ENCODE measurements around the gene SPON1.
A peak's percentile ranks its signal among the peaks of the same experiment; 100 is the strongest.
"Not testable (repeated sequence)": the region's sequence is repeated elsewhere in the genome, so short reads cannot be mapped to it uniquely, and the experiment has no call there.

Gene SPON1

DNA sequence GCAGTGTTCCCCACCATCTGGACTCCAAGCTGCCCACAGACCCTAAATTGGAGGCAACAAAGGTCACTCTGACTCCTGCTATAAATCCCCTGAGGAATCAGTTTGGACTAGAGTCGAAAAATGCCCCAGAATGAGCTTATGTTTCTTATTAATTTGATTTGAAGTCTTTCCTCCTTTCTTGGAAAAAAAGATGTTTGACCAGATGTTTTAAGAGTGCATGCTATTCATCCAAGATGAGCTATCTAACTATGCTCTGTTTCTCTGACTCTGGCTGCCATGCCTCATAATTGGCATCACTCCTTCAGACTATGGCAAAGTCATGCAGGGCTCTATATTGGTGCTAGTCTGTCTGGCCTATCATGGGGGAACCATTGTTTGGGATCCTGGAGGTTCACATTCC is 174.0 kb downstream of the SPON1 start:
- no peak for DNase-seq

DNA sequence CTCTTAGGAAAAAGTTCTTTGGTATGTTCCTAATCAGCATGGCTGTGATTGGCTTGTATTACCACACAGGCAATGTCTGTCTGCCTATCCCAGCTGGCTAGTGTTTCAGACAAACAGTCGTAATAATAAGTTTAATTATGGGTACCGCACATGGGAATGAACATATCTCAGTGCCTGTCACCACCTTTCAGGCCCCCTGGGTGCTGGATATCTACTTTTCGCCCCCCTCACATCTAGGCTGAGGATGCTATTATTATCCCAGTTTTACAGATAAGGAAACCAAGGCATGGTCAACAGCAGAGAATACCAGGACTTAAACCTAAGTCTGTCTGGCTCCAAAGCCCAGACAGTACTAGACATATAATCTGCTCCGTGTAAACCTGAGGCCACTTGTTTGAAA is 174.8 kb downstream of the SPON1 start:
- no peak for DNase-seq

DNA sequence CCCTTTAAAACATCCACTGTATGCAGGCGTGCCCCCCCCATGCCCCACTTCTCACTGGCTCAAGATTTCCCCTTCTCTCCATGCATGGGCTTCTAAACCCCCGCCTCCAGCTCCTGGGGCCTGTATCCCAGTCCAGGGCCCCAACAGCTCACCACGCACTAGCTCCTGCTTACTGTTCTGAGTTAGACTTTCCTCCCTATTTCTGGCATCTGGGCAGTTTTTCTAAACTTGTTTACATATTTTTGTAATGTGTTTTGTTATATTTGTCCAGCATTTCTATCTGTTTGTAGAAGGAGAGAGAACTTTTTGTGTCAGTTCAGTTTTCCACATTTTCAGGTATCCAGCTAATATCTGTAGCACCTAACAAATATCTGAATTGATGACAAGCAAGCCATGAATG is 178.5 kb downstream of the SPON1 start:
- no peak for DNase-seq

DNA sequence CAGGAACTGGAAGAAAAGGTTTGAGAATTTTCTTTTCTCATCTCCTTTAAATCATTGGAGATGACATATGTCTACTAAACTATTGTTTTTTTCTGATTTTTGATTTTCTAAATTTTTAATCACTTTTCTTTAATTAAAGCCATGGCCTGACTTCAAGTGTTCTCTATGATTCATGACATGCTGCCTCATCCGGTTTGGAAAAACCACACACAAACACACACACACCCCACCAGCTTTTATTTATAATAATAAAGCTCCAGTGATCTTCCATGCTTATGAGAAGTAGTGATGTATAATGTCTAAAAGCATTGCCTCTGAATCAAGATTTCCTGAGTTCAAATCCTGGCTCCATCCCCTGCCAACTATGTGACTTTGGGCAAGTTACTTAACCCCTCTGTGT is 179.2 kb downstream of the SPON1 start:
- DNase-seq, result no peak

DNA sequence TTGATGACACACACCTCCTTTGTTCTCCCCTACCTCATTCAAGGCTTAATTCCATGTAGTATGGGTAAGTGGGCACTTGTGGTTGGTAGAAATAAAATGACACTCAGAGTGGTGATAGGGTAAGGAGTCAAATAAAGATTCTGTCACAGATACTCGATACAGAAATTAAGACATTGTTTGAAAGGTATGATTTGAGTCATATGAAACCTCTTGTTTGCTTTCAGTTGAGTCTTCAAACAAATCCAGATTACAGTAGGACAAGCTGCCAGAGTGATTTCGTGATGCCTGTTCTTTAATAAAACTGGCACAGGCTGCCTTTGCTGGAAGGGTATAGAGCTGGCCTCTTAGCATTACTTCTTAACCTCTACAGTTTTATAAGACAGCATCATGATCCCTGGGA is 182.4 kb downstream of the SPON1 start:
- peak; percentile 43 for DNase-seq

DNA sequence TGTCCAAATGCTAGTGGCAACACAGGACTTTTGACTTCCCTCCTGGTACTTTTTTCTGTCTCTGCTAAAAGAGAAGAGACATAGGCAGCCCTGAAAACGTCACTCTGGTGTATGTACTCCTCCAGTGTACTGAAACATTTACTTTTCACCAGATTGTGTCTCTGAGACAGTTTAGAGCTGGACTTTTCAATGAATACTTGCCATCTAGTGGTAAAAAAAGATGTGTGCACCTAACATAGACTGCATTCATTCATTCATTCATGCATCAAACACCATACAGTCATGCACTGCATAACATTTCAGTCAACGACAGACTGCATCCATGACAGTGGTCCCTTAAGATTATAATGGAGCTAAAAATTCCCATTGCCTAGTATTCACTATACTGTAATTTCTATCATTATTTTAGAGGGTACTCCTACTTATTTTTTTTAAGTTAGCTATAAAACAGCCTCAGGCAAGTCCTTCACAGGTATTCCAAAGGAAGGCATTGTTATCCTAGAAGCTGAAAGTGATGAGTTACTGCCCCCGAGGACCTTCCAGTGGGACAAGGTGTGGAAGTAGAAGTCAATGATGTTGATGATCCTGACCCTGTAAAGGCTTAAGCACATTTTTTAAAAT is 186.2 kb downstream of the SPON1 start:
- peak; percentile 41 for DNase-seq

DNA sequence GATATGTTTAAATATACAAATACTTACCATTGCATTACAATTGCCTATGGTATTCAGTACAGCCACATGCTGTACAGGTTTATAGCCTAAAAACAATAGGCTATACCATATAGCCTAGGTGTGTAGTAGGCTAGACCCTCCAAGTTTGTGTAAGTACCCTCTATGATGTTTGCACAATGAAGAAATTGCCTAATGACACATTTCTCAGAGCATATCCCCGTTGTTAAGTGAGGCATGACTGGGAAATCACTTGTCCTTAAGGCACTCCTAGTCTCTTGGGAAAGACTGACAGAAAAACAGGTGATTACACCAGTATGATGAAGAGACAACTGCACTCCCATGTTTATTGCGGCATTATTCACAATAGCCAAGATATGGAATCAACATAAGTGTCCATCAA is 187.2 kb downstream of the SPON1 start:
- DNase-seq, result no peak

DNA sequence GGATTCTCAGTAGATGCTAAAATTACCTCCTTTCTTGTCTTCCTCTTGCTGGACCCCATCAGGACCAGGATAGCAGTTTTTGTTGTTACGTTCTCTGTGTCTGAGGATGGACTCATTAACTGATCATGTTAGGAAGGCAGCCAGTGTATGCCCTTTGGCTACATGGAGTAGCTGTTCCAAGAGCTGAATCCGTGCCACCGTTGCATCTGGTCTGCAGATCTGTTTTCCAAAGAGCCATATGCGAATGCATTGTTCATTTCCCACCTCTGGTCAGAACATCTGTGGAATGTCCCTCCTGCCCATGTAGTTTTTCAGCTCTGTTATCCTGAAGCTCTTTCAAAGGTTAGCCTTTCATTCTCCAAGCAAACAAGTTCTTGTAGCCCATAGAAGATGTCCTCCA is 188.4 kb downstream of the SPON1 start:
- no peak for DNase-seq

DNA sequence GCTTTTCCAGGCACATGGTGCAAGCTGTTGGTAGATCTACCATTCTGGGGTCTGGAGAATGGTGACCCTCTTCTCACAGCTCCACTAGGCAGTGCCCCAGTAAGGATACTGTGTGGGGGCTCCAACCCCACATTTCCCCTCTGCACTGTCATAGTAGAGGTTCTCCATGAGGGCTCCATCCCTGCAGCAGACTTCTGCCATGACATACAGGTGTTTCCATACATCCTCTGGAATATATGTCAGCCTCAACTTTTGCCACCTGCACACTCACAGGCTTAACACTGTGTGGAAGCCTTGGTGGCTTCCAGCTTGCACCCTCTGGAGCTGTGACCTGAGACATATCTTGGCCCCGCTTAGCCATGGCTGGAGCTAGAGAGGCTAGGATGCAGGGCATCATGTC is 191.6 kb downstream of the SPON1 start:
- DNase-seq, result not testable (repeated sequence)

DNA sequence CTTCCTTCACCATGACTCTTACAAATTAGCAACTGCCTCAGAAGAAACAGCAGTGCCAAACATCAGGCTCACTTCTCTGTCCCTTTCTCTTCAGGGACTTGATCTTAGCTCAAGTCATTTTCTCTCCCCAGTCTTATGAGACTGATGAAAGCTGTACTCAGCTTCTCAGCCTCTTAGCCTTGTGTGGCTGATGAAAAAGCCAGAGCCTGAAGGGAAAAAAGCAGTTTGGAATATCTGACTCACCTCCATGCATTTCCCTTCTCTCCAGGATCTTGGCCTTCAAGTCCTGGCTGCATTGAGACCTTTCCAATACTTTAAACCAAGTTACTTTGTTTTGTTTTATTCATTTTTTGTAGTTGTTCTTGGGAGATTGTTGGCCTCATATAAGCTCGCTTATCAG is 195.9 kb downstream of the SPON1 start:
- no peak for DNase-seq

DNA sequence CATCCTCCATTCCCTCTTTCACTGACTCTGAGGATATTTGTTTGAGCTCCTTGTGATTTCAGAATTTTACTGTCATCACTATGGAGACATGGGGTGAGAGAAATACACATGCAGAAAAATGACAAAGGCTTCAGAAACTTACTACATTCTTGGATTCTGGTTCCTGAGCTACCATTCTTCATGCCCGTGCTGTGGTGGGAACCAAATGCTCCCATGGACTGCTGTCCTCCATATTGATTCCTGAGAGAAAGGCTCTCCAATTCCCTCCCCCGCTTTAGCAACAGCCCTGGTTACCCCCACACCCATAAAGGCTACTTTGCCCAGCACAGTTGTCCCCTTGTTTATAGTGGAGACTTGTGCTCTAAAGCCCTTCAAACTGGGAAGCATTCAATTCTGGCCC is 201.1 kb downstream of the SPON1 start:
- no peak for DNase-seq

DNA sequence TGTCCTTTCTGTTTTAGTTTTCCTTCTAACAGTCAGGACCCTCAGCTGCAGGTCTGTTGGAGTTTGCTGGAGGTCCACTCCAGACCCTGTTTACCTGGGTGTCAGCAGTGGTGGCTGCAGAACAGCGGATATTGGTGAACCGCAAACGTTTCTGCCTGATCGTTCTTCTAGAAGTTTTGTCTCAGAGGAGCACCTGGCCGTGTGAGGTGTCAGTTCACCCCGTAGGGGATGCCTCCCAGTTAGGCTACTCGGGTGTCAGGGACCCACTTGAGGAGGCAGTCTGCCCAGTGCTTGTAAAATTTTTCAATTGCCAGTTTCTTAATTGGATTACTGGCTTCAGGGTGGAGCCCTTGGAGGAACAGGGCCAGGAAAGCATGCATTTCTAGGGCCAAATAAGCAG is 211.2 kb downstream of the SPON1 start:
- not testable (repeated sequence) for DNase-seq

DNA sequence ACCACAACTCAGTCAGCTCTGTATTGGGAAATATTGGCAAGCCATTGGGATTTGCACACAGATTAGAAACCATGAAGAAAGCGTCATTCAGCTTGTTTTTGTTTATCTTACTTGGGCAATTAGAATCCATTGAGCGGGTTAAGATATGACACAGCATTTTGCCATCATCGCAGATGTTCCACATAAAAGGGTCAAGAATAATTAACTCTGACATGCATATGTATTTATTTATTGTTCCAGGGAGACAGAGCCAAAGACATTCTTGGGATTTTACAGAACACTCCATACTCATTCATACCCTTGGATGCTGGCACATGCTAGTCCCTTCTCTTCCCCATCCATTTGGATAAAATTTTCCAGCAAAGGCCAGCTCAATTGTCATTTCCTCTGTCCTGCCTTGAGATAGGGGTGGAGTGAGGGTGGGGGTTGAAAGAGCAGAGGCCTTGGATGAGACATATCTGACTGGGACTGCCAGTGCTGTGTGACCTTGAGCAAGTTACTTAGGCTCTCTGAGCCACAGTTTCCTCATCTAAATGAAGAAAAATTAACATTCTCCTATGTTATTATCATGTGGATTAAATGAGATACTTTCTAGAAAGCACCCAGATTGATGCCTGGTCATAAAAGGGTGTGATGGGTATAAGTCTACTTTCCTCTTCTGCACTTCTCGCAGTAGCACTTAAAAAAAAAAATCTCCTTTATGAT is 216.7 kb downstream of the SPON1 start:
- no peak for DNase-seq

DNA sequence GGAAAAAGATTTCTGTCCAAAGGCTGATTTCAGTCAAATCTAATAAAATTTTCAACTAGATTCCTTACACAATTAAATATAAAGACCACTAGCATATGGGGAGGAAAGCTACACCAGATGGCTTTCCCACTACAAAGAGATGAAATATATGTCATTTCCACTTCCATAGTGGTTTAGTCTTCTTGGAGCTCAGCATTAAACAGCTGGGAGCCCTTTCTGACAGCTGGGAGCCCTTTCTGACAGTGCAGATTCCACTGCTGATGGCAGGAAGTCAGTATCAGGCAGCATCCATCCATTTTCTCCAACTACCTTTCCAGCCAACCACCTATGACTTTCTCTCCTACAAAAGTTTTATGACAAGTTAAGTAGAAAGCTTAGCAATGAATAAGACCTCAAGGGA is 218.6 kb downstream of the SPON1 start:
- no peak for DNase-seq

DNA sequence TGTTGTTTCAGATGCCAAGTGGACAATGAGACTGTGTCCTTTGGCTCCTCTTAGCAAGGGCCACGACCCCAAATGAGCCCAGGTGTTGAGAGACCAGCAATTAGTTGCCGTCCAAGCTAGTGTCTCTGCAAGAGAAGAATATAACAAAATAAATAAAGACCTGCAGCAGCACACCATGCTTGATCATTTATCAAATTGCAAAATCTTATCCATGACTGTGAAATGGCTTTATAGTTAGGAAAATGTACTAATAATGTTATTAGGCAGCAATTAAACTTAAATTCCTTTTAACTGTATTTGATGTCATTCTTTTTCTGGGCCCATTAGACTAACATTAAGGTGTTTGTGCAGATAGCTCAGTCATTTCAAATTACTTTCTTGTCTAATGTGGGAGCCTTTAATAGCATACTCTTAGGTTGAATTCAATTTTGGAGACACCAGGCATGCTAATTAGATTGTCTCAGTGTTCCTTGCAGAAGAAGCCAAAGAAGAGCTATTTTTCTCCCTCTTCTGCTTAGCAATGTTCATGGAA is 220.4 kb downstream of the SPON1 start:
- no peak for DNase-seq

DNA sequence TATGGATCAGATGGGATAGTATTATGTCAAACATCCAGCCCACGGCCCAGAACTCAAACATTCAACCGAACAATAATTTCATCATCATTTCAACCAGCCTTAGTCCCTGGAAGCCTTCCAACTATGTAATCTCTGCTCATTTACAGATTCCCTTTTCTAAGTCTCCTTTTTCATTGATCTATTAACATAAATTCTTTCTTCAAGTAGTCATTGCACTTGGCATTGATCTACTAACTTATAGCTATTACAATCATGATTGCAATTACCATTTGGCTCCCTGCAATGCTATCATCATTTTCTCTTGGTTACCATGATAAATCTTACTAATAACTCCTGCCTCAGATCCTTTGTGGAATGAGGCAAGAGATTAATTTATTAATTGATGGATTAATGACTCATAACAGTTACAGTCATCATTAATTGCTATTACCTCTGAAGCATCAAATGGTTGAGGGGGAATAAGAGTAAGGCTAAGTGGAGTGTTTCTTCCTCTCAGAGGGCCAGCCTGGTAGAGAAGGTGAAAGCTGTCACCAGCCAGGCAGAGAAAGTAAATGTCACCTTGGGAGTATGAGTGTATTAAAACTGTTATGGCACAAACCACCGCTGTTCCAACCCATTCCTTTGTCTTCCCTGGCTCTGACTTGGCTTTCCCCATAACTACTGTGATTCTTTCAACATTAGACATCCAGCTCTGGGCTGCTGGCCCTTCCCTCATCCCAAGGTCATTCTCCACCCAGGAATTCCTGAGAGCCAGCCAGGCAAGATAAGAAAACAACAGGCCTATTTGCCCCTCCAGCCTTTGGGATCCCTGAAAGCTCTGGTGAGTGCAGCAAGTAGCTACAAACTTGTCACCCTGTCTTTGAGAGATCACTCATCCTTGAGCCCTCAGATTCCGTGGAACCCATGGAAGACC is 221.8 kb downstream of the SPON1 start:
- no peak for DNase-seq

DNA sequence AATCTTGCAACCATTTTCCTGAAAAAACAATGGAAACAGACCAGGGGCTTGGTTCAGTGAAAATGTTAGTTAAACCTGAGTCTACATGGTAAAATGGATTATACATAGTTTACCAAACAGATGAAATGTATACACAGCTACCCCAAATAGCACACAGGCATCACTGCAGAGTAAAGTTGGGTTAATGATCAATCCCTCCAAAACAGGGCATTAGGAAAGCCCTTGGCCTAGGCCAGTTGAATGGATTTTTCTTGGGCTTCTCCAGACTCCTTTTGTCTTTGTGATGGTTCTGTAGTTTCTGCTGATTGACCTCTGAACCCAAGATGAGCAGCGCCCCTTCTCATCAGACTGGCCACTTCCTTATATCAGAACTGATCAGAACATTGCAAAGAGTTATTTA is 222.9 kb downstream of the SPON1 start:
- no peak for DNase-seq

DNA sequence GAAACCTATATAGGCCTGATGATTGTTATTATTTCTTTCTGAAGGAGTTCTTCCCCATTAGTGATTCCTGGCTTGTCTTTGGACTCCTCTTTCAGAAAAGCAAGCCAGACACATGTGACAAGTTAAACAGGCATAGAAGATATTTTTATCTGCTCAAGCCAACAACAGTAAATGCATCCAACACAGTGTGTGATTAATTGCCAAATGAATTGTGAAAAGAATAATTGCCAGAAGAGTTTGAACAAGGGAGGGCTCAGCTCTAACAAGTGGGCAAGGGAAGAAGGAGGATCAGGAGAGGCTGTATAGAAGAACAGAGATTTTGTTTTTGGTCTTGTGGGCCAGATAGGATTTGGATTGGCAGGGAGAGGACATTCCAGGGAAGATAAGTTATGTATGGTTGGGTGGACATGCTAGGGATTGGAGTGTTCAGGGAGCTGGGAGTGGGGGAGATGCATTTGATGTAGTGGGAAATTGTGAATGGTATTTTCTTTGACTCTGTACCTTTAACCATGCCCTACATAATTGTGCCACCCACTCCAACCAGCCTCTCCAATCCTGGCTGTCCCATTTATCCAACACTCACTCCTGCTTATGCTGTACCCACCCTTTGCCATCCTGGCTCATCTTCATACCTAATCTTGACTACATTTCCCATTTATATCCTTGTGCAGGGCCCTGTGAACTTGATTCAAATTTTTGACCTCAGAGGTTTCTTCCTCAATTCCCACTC is 223.7 kb downstream of the SPON1 start:
- no peak for DNase-seq

DNA sequence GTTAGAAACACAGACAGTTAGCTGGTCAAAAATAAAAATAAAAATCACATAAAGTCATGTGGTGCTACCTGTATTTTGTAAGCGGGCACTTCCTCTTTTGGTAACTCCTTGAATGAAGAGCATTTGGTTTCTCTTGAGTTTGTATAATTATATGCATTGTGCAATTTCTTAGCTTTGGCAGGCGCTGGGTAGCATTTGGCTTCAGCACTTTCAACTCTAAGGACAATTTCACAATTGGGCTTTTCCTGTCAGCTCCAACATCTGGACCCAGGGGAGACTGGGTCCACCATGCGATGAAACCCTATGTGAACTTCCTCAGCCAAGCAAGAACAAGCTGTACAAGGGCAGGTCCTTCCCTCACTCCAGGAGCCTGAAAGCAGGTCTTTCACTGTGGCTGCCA is 227.4 kb downstream of the SPON1 start:
- DNase-seq, result no peak

DNA sequence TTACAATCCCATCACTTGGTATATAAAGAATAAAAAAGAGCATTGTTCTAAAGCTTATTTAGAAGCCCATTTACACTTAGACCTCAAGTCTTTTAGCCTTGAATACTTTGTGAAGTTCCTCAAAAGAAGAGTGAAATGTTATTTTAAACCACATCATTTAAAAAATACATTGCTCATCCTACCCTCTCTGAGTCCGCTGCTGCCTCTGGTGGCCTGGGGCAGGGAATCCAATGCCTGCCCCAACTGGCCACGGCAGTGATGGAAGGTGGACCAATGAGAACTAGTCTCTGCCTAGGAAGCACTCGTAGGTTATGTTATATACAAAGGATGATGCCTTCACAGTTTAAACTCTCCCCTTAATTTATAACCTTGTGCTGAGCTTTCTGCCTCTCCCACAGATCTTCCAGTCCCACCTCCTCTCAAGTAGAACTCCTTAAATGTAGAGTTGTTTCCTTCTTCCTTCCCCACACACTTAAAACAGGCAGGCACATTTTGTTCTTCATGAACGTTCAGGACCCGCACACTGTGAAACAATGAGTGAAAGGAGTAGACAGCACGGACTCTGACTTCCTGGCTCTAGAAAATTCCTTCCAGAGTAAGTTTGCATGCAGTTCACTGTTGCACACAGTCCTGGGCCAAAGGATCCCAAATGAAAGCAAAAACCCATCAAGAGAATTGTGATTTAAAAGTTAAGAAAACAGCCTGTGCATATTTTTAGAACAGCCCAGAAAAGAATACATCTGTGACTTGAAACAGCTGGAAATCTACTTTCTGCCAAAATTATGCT is 228.7 kb downstream of the SPON1 start:
- no peak for DNase-seq

DNA sequence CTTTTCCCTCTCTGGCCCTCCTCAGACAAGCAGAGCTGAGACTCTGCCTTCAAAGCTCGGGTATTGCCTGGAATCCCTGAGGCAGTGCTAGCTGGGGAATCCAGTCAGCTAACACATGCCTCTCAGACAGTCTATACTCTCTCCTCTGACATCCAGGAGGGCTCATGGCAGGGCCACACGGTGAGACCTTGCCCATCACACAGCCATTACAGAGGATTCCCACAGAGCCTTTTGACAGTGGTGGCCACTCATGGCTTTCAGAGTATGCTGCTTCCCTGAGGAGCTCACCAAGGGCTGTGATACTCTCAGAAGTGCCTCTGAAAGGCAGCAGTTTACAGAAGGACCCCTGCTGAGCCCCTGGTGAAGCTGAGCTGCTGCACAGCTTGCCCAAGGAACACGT is 231.1 kb downstream of the SPON1 start:
- DNase-seq, result no peak

All from activated CD4-positive, alpha-beta T cell treated with anti-CD3 and anti-CD28 coated beads, Interleukin-10, Interleukin-2, amounts not matched to agents 100 ng/mL and 50 ng/mL, durations not matched to agents 16 hours and 8 hours (primary cell).